ENCODE measurements around the gene ABCC4. TPM values are rescaled to one million over a fixed set of nuclear protein-coding genes. Genes with fewer than 3 reads are reported as not detected.

The ABCC4 gene
- total and polyA plus RNA-seq, 9 of the 15 experiments (the other 6 are each of a cell fraction or from before 2014, with no cell fraction given), result 9.4 to 46.1 (median 25.4) TPM

- 0 out of 2 replicates have a peak, but pooled peaks have one; percentile 10 for TF ChIP-seq ZNF592 (IDR thresholded peaks at IDR 0.05)
These were observed 730 bp upstream of the ABCC4 start (continued) for GRCh38 chr13:95301968-95302393.

GRCh38 chr13:95300625-95301182, 547 bp downstream of the ABCC4 start:
- Histone ChIP-seq H2AFZ (ENCODE audit: low read depth, low read length) (peak overlapping the region; percentile 60), H3K4me3 (peak overlapping the region; percentile 86), H3K79me2 (ENCODE audit: control insufficient read depth, insufficient read depth, low read length) (peaks cover 75% of the 10 kb centered on the region), H3K27ac (ENCODE audit: extremely low read depth, low read depth, low read length) (peak overlapping the region; percentile 88), H3K9ac (ENCODE audit: insufficient read depth in 1 of 2, low read depth in 2 of 2, low read length in 2 of 2) (peak overlapping the region; percentile 79 to 96), H3K9me3 (replicated peaks; ENCODE audit: control insufficient read depth, insufficient read depth, low read depth, low read length) (no peaks in the 10 kb centered on the region), H3K4me1 (replicated peaks in 1 of 2; ENCODE audit: control insufficient read depth in 2 of 2, insufficient read depth in 2 of 2, low read length in 2 of 2) (peaks cover 25 to 32% of the 10 kb centered on the region in 2 experiments; a peak in 4 of 5 replicates), H3K9me1 (ENCODE audit: control insufficient read depth, insufficient read depth, low read length) (no peaks in the 10 kb centered on the region), H3K4me2 (ENCODE audit: insufficient read depth, low read length) (peak overlapping the region; percentile 98), H4K20me1 (replicated peaks; ENCODE audit: control insufficient read depth, insufficient read depth, low read length) (no peaks in the 10 kb centered on the region), H3K36me3 (ENCODE audit: control insufficient read depth, insufficient read depth, low read length) (peaks cover 16% of the 10 kb centered on the region; the same call in 2 of the 3 replicates), H3K27me3 (ENCODE audit: control insufficient read depth in 2 of 2, insufficient read depth in 2 of 2, low read length in 2 of 2) (no peaks in the 10 kb centered on the region)
- FAIRE-seq (peak; percentile 71), ATAC-seq (peak; percentile 61), DNase-seq (ENCODE audit: extremely low read depth in 1 of 4, low spot score in 3 of 4) (peak; percentile 71 to 78 (median 74))
- ChIA-PET CTCF (ENCODE audit: low intra/inter-chr PET ratio) (no interaction called here), POLR2A (interaction anchor here (0.6 to 1.3 kb wide), 6 partner anchors 10 to 541 kb away, joined by 3 to 5 read pairs (median 4); no protein-coding TSS in a partner anchor)
- no TSS peak for BruUV-seq (replicated peaks)
- intact Hi-C loops (cut with micrococcal nuclease), result loop anchor here (5.0 kb wide), 1 partner anchor 108 kb away; no protein-coding TSS in a partner anchor
- under 1% methylated on average over 15 of the region's 45 CpGs for WGBS (ENCODE audit: insufficient coverage, low coverage, missing lambda C conversion rate)
- in situ Hi-C loops (cut with MboI), result no loop called here
- TF ChIP-seq MAZ (CRISPR knock-in tag; conservative IDR thresholded peaks at IDR 0.05 in 1 of 2, IDR thresholded peaks at IDR 0.05 in 1 of 2) (0 out of 4 replicates have a peak, but pooled peaks of 1 of the 2 experiments have one; percentile 20), HMG20A (CRISPR knock-in tag; conservative IDR thresholded peaks at IDR 0.05) (no peak), ELK1 (CRISPR knock-in tag; IDR thresholded peaks at IDR 0.05) (no peak), TCF3 (CRISPR knock-in tag; IDR thresholded peaks at IDR 0.05) (no peak), ZFP91 (CRISPR knock-in tag; IDR thresholded peaks at IDR 0.05) (no peak), ATF6 (CRISPR knock-in tag; IDR thresholded peaks at IDR 0.05) (no peak), CBFA2T2 (conservative IDR thresholded peaks at IDR 0.05) (no peak), RAD21 (CRISPR knock-in tag; conservative IDR thresholded peaks at IDR 0.05 in 1 of 2, IDR thresholded peaks at IDR 0.05 in 1 of 2) (no peak; a peak in 1 of 4 replicates)

Data from K562 (cell line).